Measurements from ENCODE around the gene USF3. TPM values are rescaled to one million over a fixed set of nuclear protein-coding genes. Genes with fewer than 3 reads are reported as not detected.

USF3 gene
- total RNA-seq, 1 donor from 2014 or later: 15.6 TPM

DNA sequence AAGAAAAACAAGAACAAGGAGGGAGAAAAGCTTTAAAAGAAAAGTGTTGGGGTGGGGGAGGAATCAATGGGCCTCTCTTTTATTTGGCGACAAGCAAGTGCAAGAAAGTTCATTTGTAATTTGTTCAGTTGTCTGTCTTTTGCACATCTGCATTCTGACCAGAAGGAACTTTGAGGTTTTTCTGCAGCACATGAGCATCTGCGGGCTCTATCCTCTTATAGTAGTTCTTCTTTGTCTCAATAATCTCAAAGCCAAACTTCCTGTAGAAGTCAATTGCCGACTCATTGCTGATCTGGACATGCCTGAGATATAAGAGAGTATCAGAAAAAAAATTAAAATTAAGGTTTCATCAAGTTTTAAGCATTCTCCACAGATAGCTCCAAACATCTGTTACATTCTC is 25.2 kb upstream of the USF3 start:
- H3K9me3 Mint-ChIP-seq: no peaks in the 10 kb centered on the region
- intact Hi-C loops (cut with micrococcal nuclease): no loop called here
- peaks cover 24% of the 10 kb centered on the region for H3K4me1 Mint-ChIP-seq (ENCODE audit: low read depth)
- H3K36me3 Mint-ChIP-seq (ENCODE audit: low read depth): peaks cover 65% of the 10 kb centered on the region
- DNase-seq (ENCODE audit: low spot score): no peak
- peak overlapping the region; percentile 71 for H3K27ac Mint-ChIP-seq
- H3K4me3 Mint-ChIP-seq (ENCODE audit: low read depth): no peak overlapping the region
- H3K27me3 Mint-ChIP-seq (ENCODE audit: low read depth): no peaks in the 10 kb centered on the region

DNA sequence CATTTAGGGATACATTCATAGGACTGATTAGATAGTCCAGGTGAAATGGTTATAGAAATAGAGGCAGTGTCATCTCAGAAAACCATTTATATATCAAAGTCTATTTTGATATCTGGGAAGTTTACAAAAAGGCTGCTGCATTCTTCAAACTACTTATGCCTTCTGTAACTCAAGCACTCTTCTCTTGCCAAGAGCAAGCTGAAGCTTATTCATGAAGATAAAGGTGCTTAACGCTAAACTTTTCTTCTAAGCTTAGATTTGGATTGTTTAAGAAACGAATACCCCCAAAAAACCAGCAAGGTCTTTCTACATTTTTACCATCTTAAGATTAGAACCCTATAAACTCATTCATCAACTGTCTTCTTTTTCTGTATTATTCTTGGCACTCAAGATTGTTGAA is 23.3 kb upstream of the USF3 start:
- Mint-ChIP-seq H3K27ac (no peak overlapping the region), H3K36me3 (ENCODE audit: low read depth) (peaks cover 71% of the 10 kb centered on the region), H3K4me1 (ENCODE audit: low read depth) (peaks cover 21% of the 10 kb centered on the region), H3K4me3 (ENCODE audit: low read depth) (no peak overlapping the region), H3K27me3 (ENCODE audit: low read depth) (no peaks in the 10 kb centered on the region), H3K9me3 (no peaks in the 10 kb centered on the region)
- intact Hi-C loops (cut with micrococcal nuclease): no loop called here
- DNase-seq (ENCODE audit: low spot score): no peak

DNA sequence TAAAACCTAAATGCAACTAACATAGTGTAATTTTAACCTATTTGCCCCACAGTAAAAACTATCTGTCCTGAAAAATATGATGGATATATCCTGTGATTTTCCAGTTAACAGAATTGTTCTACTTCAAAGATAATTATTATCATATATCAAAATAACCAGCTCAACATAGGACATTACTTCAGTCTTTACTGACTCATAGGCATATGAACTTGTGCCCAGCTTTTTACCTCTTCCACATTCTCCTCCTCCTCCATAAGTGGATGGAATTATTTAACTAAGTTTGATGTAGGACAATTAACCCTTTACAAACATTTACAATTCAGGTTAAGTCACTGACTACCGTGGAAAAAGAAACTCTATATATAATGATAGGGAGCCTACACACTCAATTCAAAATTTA is 22.9 kb upstream of the USF3 start:
- peaks cover 69% of the 10 kb centered on the region for H3K36me3 Mint-ChIP-seq (ENCODE audit: low read depth)
- H3K27ac Mint-ChIP-seq: no peak overlapping the region
- no peak for DNase-seq (ENCODE audit: low spot score)
- intact Hi-C loops (cut with micrococcal nuclease): no loop called here
- H3K27me3 Mint-ChIP-seq (ENCODE audit: low read depth): no peaks in the 10 kb centered on the region
- no peak overlapping the region for H3K4me3 Mint-ChIP-seq (ENCODE audit: low read depth)
- H3K9me3 Mint-ChIP-seq: no peaks in the 10 kb centered on the region
- peaks cover 19% of the 10 kb centered on the region for H3K4me1 Mint-ChIP-seq (ENCODE audit: low read depth)

DNA sequence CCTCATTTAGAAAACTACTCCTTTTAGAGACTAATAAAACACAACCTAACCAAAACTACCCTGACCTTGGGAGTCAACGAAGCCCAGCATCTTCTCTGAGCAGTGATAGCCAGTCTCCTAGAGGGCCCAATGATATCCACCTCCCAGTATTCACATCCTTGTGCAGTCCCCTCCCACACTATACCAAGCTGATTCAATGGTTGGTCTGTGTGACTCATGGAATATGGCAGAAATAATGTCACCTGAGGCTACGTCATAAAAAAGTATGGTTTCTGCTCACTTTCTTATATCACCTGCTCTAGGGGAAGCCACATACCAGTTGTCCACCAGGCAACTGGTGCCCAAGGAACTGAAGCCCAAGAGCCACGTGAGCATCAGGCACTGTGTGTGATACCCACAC is 21.4 kb upstream of the USF3 start:
- no peaks in the 10 kb centered on the region for H3K27me3 Mint-ChIP-seq (ENCODE audit: low read depth)
- no peak overlapping the region for H3K4me3 Mint-ChIP-seq (ENCODE audit: low read depth)
- peaks cover 13% of the 10 kb centered on the region for H3K4me1 Mint-ChIP-seq (ENCODE audit: low read depth)
- H3K36me3 Mint-ChIP-seq (ENCODE audit: low read depth): peaks cover 56% of the 10 kb centered on the region
- DNase-seq (ENCODE audit: low spot score): no peak
- intact Hi-C loops (cut with micrococcal nuclease): loop anchor here (2.0 kb wide), 1 partner anchor 21 kb away; the partner anchor contains the start of gene USF3
- no peak overlapping the region for H3K27ac Mint-ChIP-seq
- H3K9me3 Mint-ChIP-seq: no peaks in the 10 kb centered on the region

DNA sequence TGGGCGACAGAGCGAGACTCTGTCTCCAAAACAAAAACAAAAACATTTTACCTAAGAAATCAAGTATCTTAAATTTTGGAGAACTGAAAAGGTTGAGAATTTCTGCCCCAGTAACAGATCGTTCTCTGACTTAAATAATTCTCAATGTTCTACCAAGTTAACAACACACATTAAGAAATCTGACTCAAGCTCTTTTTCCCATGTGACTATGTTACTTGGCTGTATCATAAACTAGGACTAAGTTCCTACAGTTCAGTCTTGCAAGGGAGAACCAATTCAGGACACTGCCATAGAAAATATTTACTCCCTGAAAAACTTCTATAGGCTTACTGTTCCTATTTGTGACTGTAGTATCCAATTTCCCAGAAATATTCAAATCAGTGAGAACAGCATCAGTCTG is 20.9 kb upstream of the USF3 start:
- no peak overlapping the region for H3K27ac Mint-ChIP-seq
- H3K9me3 Mint-ChIP-seq: no peaks in the 10 kb centered on the region
- intact Hi-C loops (cut with micrococcal nuclease): loop anchor here (2.0 kb wide), 1 partner anchor 21 kb away; the partner anchor contains the start of gene USF3
- H3K4me1 Mint-ChIP-seq (ENCODE audit: low read depth): peaks cover 16% of the 10 kb centered on the region
- no peak for DNase-seq (ENCODE audit: low spot score)
- peaks cover 3% of the 10 kb centered on the region for H3K27me3 Mint-ChIP-seq (ENCODE audit: low read depth)
- H3K36me3 Mint-ChIP-seq (ENCODE audit: low read depth): peaks cover 51% of the 10 kb centered on the region
- no peak overlapping the region for H3K4me3 Mint-ChIP-seq (ENCODE audit: low read depth)

DNA sequence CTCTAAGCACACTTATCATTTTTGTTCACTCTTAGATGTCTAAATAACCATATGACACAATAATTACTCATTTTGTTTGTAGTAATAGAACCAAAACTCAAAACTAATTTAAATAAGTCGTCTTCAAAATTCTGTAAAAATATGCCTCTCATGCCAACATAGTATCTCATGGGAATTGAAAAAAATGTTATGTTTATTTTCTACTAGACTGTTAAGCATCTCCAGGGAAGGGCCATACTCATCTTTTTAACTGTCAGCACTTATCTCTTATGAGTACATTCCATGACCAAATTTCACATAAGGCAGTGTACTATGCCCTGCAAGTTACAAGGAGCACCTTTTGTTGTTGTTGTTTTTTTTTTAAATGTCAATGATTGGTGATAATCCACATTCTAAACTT is 18.3 kb upstream of the USF3 start:
- H3K4me1 Mint-ChIP-seq (ENCODE audit: low read depth): peaks cover 12% of the 10 kb centered on the region
- intact Hi-C loops (cut with micrococcal nuclease): no loop called here
- no peak for DNase-seq (ENCODE audit: low spot score)
- H3K27ac Mint-ChIP-seq: no peak overlapping the region
- H3K27me3 Mint-ChIP-seq (ENCODE audit: low read depth): peaks cover 14% of the 10 kb centered on the region
- no peaks in the 10 kb centered on the region for H3K9me3 Mint-ChIP-seq
- no peak overlapping the region for H3K4me3 Mint-ChIP-seq (ENCODE audit: low read depth)
- H3K36me3 Mint-ChIP-seq (ENCODE audit: low read depth): peaks cover 28% of the 10 kb centered on the region

DNA sequence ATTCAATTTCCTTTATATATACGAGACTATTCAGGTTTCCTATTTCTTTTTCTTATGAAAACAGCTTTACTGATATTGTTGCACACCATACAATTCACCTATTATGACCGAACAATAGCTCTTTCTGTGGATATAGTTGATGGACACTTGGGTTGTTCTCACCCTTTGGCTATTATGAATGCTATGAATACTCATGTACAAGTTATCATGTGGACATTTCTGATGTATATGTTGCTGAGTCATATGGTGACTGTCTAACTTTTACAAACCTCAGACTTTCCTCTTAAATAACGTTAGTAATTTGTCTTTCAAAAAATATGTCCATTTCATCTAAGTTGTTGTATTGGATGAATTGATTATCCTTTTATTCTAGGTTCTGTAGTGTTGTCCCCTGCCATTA is 15.7 kb upstream of the USF3 start:
- no peak overlapping the region for H3K4me3 Mint-ChIP-seq (ENCODE audit: low read depth)
- no peak overlapping the region for H3K27ac Mint-ChIP-seq
- no peak for DNase-seq (ENCODE audit: low spot score)
- intact Hi-C loops (cut with micrococcal nuclease): no loop called here
- peaks cover 26% of the 10 kb centered on the region for H3K27me3 Mint-ChIP-seq (ENCODE audit: low read depth)
- no peaks in the 10 kb centered on the region for H3K9me3 Mint-ChIP-seq
- H3K4me1 Mint-ChIP-seq (ENCODE audit: low read depth): peaks cover 6% of the 10 kb centered on the region
- H3K36me3 Mint-ChIP-seq (ENCODE audit: low read depth): peaks cover 13% of the 10 kb centered on the region

DNA sequence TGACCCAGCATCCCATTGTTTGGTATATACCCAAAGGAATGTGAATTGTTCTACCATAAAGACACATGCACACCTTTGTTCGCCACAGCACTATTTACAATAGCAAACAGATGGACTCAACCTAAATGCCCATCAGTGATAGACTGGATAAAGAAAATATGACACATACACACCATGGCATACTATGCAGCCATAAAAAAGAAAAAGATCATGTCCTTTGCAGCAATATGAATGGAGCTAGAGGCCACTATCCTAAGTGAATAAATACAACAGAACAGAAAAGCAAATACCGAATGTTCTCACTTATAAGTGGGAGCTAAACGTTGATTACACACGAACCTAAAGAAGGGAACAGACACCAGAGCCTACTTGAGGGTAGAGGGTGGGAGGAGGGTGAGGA is 11.4 kb upstream of the USF3 start:
- no peaks in the 10 kb centered on the region for H3K36me3 Mint-ChIP-seq (ENCODE audit: low read depth)
- DNase-seq (ENCODE audit: low spot score): no peak
- peaks cover 40% of the 10 kb centered on the region for H3K27me3 Mint-ChIP-seq (ENCODE audit: low read depth)
- no peak overlapping the region for H3K27ac Mint-ChIP-seq
- intact Hi-C loops (cut with micrococcal nuclease): no loop called here
- peaks cover 6% of the 10 kb centered on the region for H3K4me1 Mint-ChIP-seq (ENCODE audit: low read depth)
- no peak overlapping the region for H3K4me3 Mint-ChIP-seq (ENCODE audit: low read depth)
- H3K9me3 Mint-ChIP-seq: no peaks in the 10 kb centered on the region

DNA sequence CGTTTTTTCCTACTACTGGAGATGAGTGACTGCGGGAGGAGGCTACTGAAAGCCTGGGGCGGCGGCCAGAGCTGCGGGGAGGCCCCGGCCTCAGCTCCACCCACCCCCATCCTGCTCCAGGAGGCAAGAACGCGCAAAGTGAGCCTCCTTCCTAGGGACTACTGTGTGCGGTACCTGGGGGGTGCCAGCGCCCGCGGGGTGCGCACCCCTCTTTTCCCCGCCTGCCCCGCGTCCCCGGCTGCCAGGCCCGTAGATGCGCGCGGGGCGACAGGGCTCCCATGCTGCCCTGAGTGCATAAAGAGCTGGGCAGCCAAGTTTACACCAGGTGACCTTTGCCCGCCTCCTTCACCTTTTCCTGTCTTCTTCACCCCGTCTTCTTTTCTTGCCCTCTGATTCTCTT is 2.5 kb upstream of the USF3 start:
- intact Hi-C loops (cut with micrococcal nuclease): loop anchor here (5.0 kb wide), 4 partner anchors 167 to 1448 kb away; partner anchors contain the start of genes ATG3, SIDT1, SLC35A5 and ZBTB20
- H3K4me1 Mint-ChIP-seq (ENCODE audit: low read depth): peaks cover 13% of the 10 kb centered on the region
- DNase-seq (ENCODE audit: low spot score): no peak
- peak overlapping the region; percentile 78 for H3K4me3 Mint-ChIP-seq (ENCODE audit: low read depth)
- no peaks in the 10 kb centered on the region for H3K27me3 Mint-ChIP-seq (ENCODE audit: low read depth)
- no peaks in the 10 kb centered on the region for H3K9me3 Mint-ChIP-seq
- H3K36me3 Mint-ChIP-seq (ENCODE audit: low read depth): peaks cover 2% of the 10 kb centered on the region
- H3K27ac Mint-ChIP-seq: no peak overlapping the region

DNA sequence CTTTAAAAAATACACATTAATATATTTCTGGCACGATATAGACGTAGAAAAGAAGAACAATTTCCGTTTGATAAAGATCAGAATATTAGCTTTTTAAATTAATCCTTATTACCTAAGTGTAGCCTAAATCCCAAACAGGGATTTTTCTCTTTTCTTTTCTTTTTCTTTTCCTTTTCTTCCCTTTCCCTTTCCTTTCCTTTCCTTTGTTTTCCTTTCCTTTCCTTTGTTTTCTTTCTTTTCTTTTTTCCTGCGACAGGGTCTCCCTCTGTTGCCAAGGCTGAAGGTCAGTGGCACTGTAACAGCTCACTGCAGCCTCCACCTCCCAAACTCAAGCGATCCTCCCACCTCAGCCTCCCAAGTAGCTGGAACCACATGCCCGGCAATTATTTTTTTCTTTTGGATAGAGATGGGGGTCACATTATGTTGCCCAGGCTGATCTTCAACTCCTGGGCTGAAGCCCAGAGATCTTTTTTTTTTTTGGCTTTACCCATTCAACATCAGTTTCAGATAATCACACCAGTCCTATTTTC is 1.8 kb upstream of the USF3 start:
- intact Hi-C loops (cut with micrococcal nuclease): loop anchor here (5.0 kb wide), 4 partner anchors 166 to 1449 kb away; partner anchors contain the start of genes ATG3, SIDT1, SLC35A5 and ZBTB20
- Mint-ChIP-seq H3K27ac (no peak overlapping the region), H3K9me3 (no peaks in the 10 kb centered on the region), H3K27me3 (ENCODE audit: low read depth) (no peaks in the 10 kb centered on the region), H3K36me3 (ENCODE audit: low read depth) (peaks cover 6% of the 10 kb centered on the region), H3K4me1 (ENCODE audit: low read depth) (peaks cover 18% of the 10 kb centered on the region), H3K4me3 (ENCODE audit: low read depth) (no peak overlapping the region)
- no peak for DNase-seq (ENCODE audit: low spot score)

DNA sequence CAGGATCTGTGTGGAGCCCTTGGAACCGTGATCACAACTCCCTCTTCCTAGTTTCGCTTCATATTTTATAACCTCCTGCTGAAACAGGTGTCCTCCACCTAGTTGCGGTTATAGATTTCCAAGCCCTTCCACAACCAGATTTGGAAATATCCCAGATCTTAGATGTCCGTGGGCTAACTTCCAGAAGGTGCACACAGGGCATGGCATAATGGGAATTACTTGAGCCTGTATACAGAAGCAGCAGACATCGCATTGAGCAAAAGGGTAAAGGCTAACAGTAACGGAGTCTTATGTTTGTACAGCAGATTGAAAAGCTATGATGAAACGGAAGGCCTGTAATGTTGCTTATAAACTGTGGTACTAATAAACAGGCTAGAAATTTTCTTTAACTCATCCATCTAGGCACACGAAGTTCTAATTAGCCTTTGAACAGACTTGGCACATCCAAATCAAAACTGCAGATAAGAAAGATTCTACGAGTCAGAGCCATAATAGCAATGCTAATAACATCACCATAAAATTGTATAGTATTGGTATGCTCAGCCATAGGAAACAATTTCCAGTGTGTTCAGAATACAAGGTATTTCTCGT is 1.2 kb upstream of the USF3 start:
- H3K36me3 Mint-ChIP-seq (ENCODE audit: low read depth): peaks cover 6% of the 10 kb centered on the region
- H3K4me1 Mint-ChIP-seq (ENCODE audit: low read depth): peaks cover 20% of the 10 kb centered on the region
- intact Hi-C loops (cut with micrococcal nuclease): loop anchor here (2.0 to 5.0 kb wide), 8 partner anchors 19 to 1450 kb away; partner anchors contain the start of genes ATG3, SIDT1, SLC35A5 and SPICE1

DNA sequence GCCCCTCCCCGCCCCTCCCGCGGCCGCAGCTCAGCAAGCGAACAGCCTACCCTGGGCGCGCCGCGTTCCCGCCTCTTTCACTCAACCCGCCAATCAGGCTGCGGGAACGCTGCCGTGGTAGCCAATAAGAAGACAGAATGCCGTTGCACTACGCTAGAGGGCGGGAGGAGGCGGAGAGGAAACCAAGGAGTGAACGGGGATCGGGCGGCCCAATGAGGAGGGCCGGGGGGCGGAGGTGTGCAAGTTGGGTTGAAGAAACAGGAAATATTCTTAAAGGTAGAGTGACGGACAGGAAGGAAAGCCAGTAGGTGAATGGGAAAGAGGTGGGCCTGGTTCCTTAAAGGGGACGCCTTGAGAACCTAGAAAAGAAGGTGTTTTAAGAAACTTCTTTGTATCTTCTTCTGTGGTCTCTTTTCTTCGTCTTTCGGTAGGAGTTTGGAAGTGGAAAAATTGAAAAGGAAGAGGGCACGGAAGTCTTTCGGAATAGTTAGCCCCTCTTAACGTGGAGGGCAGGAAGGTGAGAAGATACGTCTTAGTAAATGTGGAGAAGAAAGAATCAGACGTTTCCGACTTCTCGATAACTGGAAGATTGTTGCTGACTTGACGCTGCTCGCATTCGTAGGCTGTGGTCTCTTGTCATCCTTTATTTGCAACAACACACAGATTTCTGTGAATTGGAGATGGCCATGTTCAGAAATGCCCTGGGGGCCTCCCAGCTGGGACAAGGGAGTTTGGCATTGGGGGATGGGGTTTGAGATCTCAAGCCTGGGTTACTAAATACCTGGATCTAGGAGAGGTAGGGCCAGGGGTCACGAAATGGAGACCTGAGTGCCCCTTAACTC is 437 bp upstream of the USF3 start:
- H3K4me3 Mint-ChIP-seq (ENCODE audit: low read depth): no peak overlapping the region
- H3K9me3 Mint-ChIP-seq: no peaks in the 10 kb centered on the region
- peak; percentile 99 for DNase-seq (ENCODE audit: low spot score)
- intact Hi-C loops (cut with micrococcal nuclease): loop anchor here (1.0 to 5.0 kb wide), 10 partner anchors 20 to 1450 kb away; partner anchors contain the start of genes ATG3, CCDC191, QTRT2 and SIDT1
- peaks cover 6% of the 10 kb centered on the region for H3K36me3 Mint-ChIP-seq (ENCODE audit: low read depth)
- no peaks in the 10 kb centered on the region for H3K27me3 Mint-ChIP-seq (ENCODE audit: low read depth)
- no peak overlapping the region for H3K27ac Mint-ChIP-seq
- H3K4me1 Mint-ChIP-seq (ENCODE audit: low read depth): peaks cover 20% of the 10 kb centered on the region

More for the DNA sequence above, 1.2 kb upstream of the USF3 start:
- no peak for DNase-seq (ENCODE audit: low spot score)
- H3K9me3 Mint-ChIP-seq: no peaks in the 10 kb centered on the region
- H3K27ac Mint-ChIP-seq: no peak overlapping the region
- no peak overlapping the region for H3K4me3 Mint-ChIP-seq (ENCODE audit: low read depth)
- H3K27me3 Mint-ChIP-seq (ENCODE audit: low read depth): no peaks in the 10 kb centered on the region

DNA sequence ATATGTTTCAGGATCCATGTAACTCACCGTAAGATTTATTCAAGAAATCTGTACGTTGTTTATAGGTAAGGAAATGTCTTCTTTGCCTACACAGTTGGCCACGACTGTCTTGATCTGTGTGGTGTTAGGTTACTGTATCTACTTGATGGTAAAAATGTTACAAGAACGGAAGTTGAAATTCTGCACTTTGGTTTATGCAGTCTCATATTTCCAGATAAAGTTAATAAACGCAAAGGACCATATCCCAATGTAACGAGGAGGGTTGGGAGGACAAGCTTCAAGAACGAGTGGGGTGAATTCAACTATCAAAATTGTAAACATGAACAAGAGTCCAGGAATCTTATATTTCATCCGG is 1.0 kb downstream of the USF3 start:
- Mint-ChIP-seq H3K4me1 (ENCODE audit: low read depth) (peaks cover 20% of the 10 kb centered on the region), H3K27me3 (ENCODE audit: low read depth) (no peaks in the 10 kb centered on the region), H3K36me3 (ENCODE audit: low read depth) (peaks cover 6% of the 10 kb centered on the region), H3K4me3 (ENCODE audit: low read depth) (peak overlapping the region; percentile 100), H3K9me3 (no peaks in the 10 kb centered on the region), H3K27ac (peak overlapping the region; percentile 97)
- intact Hi-C loops (cut with micrococcal nuclease): loop anchor here (5.0 kb wide), 4 partner anchors 163 to 1452 kb away; partner anchors contain the start of genes ATG3, SIDT1, SLC35A5 and ZBTB20
- no peak for DNase-seq (ENCODE audit: low spot score)
